HG02852 (cell line): Measurements from ENCODE around the gene REC114.
"Not testable (repeated sequence)": the region's sequence is repeated elsewhere in the genome, so short reads cannot be mapped to it uniquely, and the experiment has no call there.

Experiments used
- ATAC-seq: cut with Tn5 transposase; IDR thresholded peaks from one replicate; pipeline ENCODE4 v1.9.1; 2021; ENCODE audit warnings: mild to moderate bottlenecking, moderate library complexity; ENCODE audit not compliant: unreplicated experiment

The REC114 gene, protein sequence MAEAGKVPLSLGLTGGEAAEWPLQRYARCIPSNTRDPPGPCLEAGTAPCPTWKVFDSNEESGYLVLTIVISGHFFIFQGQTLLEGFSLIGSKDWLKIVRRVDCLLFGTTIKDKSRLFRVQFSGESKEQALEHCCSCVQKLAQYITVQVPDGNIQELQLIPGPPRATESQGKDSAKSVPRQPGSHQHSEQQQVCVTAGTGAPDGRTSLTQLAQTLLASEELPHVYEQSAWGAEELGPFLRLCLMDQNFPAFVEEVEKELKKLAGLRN

DNA sequence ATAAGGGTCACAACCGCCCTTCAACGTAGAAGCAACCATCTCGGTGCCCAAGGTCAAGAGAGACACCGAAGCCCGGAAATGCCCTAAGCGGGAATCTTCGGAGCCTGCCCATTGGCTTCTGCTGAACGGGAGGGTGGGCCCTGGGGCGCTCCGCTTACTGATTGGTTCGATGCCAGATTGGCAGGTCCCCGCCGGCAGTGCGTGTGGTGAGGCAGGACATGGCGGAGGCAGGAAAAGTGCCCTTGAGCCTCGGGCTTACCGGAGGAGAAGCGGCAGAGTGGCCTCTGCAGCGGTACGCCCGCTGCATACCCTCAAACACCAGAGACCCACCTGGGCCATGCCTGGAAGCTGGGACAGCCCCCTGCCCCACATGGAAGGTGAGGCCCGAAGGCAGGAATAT is at the start of gene REC114:
Gene REC114 (plus strand): TSS at position 197 of the 400 bp plus-strand sequence. CDS start 22 bp downstream, at position 219.
- no peak for ATAC-seq

DNA sequence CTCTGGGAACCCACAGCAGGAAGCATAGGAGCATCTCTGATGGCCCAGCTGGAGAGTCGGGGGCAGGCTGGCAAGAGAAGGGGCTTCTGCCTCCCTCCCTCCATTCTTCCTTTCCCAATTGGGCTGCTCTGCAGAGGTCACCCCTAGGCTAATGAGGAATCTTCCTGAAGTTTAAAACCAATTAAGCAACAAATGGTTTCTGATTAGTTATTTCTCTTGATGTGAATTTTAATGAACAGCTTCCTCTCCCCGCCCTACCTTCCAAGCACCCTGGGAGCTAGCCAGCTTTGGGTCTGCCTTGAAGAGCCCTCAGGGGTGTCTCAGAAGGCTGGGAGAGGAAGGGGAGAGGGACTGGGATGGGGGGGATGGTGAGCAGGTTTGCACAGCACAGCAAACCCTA is 49.6 kb upstream of the REC114 start:
- ATAC-seq, result no peak

DNA sequence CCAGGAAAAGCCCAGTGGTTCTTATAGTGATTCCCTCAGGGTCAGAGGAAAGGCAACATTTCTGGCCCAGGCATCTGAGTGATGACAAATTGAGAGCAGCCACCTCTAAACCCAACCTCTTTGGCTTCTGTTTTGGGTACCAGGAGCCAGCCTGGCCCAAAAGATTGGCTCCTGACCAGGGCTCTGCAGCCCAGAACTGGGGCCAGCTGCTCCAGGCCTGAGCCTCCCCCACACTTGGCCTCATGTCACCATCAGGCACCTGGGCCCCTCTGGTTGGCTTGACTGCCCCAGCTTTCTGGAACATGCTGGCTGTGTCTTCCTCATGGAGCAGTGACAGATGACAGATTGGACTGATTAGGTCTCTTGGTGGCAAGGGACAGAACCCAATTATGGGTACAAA is 48.2 kb upstream of the REC114 start:
- no peak for ATAC-seq

DNA sequence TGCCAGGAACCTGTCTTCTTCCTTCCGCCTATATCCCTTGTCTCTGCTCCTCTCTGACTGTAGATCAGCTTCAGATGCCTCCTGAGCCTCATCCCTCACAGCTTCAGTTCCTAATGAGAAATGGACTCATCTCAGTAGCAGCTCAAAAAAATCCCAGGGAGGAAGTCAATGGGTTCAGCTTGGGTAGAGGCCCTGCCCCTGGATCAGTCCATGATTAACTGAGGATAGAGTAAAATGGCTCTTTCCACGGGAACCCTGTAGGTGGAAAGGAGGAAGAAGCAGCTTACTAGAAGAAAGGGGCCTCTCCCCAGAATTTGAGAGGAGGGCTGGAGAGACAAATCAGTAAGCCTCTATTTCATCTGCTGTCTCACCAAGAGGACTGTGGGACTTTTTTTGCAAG is 47.3 kb upstream of the REC114 start:
- no peak for ATAC-seq

DNA sequence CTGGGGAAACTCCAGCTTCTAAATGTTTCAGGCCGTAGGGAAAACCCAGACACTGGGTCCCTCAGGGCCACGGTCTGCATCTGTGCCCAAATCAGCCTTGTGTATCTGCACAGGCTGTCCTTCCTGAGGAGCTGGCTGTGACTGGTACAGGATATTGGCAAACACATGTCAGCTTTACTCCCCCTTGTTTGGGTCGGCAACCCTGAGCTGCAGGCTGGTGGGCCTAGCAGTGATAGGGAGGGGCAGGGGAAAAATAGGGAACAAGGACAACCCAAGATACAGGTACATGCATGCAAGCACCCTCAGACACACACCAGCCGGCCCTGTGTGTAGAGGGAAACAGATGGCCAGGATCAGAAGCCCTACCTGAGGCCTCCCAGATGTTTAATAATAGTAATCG is 45.5 kb upstream of the REC114 start:
- no peak for ATAC-seq

DNA sequence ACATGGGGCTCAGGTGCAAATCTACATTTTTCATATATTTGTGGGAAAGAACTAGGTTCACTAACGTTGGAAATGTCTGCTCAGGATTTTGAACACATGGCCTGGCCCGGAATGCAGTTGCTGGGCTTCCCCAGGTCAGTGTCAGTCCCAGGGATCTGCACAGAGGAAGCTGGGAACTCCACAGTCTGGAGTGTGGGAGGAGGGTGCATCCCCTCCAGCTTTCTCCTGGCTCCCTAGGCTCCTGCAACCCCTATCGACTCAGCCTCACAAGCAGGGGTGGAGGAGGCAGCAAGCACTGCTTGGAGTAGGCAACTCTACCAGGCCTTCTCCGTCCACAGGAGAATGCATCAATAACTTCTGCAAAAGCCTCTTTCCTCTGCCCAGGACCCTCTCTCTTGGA is 44.1 kb upstream of the REC114 start:
- no peak for ATAC-seq

DNA sequence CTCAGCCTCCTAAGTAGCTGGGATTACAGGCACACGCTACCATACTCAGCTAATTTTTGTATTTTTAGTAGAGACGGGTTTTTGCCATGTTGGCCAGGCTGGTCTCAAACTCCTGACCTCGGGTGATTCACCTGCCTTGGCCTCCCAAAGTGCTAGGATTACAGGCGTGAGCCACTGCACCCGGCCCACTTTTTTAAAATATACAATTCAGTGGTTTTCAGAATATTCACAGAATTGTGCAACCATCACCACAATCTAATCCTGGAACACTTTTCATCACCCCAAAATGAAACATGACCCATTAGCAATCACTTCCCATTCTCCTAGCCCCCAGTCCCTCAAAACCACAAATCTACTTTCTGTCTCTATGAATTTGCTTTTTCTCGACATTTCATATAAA is 42.7 kb upstream of the REC114 start:
- not testable (repeated sequence) for ATAC-seq

DNA sequence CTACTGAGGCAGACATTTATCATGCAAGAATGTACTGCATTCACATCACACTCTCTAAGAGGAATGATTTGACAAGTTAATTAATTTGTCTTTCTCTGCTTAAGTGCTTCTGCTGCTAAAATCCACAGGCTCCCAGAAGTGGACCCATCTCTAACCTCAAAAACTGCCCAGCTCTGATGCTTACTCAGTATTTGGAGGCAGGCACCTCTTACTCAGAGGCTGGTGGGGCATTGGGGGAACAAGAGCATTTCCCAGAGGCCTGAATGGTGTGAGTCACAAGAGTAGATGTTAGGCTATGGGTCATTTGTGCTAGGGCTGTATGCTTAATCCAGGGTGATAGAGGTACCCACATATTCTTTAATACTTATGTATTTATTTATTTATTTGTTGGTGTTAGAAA is 39.8 kb upstream of the REC114 start:
- no peak for ATAC-seq

DNA sequence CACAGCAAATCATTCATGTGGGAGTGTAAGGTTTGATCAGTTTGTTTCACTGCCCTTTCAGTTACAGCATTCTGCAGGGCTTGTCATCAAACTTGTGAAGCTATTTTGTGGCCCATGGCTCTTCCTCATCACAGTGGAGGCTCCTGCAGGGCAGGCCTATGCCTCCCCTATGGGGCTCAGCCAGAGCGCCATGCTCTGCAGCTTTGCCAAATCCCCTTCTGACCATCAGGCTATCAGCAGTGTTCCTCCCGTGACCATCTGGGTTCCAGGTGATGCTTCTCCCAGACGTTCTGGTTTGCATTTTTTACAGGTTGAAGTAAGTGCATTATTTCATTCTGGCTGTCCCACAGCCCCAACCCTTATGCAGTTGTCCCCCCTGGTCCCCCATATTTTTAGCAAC is 28.1 kb upstream of the REC114 start:
- no peak for ATAC-seq

DNA sequence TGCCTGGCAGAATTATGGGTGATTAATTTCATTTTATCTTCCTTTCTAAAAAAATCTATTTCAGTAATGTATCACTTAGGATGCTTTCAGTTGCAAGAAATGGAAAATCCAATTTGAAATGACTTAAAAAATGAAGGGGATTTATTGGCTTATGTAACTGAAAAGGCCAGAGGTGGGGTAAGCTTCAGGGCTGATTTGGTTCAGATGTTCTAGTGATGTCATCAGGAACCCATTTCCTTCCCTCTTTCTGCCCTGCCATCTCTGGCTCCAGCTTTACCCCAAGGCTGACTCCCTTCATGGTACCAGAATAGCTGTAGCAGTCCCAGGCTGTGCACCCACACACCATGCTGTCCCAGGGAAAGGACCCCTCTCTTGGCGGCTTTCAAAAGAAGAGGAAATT is 18.5 kb upstream of the REC114 start:
- no peak for ATAC-seq

DNA sequence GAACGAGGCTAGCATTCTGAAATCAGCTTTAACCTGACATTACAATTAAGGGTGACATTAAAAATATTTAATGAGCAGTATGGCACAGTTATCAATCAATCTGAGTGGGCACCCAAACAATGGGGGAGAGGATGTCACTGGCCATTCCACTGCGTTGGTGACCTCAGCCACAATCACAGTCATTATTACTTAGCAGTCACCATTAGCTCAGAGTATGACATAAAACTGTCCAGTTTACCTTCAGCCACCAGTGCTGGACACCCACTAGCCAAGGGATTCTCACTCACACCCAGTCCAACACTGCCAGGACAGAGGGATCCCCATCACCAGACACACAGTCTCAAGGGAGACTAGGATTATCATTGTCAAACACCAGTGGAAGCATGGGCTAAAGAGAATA is 17.5 kb upstream of the REC114 start:
- ATAC-seq, result no peak

DNA sequence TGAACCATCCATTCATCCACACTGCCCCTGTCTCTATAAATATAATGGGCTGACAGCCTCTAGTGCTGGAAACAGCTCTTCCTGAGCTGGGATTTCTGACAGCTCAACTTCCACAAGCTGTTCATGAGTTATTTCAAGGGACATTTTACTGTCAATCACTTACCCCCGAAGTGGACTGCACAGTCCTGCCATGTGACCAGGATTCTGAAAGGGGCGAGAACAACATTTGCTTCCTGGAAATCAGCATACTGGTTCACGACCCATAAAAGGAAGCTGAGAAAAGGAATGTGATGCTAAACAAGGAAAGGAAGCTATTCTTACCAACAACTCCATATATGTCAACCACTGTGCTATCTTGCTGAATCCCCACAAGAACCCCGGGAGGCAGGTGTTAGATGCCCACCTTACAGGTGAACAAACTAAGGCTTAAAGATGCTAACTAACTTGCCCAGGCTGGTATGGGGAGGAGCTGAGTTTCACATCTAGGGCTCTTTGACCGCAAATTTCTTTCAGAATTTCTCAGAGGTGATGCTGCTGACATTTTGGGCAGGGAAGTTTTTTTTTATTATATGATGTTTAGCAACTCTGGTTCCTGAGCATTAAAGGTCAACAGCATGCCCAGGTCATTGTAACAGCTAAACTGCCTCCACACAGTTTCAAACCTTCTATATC is 16.5 kb upstream of the REC114 start:
- ATAC-seq, result no peak

DNA sequence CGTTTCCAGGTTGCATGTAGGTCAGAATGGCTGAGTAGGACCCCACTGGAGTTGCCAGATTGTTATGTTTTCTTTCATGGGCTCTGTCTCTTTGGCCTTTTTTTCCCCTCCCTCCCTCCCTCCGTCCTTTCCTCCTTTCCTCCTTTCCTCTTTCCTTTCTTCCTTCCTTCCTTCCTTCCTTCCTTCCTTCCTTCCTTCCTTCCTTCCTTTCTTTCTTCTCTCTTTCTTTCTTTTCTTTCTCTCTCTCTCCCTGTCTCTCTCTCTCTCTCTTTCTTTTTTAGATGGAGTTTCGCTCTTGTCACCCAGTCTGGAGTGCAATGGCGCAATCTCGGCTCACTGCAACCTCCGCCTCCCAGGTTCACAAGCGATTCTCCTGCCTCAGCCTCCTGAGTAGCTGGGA is 11.6 kb upstream of the REC114 start:
- not testable (repeated sequence) for ATAC-seq

DNA sequence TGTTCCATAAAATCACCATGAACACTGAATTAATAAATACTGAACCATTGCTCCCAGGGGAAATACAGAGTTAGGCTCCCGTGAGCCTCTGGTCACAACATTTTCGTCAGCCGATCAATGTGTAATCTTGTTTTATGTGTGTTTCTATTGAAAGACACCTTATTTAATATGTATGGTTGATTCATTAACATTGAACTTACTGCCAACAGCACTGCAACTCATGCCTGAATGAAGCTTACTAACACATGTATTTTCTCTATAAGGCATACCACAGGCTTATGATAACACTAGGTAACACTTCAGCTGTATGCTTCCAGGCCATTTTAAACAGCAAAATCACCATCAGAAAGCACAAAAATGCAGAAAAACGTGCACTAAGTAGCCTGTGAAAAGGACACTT is 9.1 kb upstream of the REC114 start:
- no peak for ATAC-seq

DNA sequence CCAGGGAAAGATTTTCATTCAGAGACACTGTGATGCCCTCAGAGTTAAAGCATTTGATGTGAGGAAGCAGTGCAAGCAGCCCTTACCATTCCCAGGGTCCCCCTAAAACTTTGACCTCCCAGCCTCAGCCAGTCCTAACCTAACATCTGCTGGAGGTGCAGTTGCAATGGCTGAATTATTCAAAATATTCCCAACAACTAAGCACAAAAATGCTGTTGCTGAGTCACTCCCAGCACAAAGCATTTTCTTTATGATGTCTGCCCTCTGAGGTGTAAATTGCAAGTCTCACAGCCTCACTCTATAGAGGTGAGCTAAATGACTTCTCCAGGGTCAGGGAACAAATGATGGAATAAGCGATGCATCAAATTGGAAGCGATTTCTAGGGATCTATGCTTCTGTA is 6.4 kb upstream of the REC114 start:
- ATAC-seq, result no peak

DNA sequence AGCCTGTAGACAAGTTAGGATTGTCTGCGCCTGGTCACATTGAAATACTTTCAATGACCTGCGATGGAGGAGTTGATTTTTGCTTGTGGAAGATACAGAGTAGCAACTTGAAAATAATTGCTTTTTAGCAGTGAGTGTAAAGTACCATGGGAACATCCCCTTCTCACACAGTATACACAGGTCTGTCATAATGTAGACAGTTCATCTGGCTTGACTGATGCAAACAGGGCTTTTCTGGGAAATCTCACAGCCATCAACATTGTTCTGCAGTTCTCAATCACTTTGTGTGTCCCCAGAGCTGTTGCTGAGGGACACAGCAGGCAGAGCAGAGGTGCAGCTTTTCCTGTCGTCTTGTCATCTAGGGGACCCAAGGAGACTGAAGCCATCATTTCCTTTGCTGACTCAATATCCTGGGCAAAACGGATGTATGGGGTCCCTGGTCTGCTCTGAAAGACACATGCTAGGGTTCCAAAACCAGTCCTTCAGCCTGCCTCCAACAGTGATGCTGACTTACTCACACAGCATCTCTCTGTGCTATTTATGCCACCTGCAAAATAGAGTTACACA is 5.3 kb upstream of the REC114 start:
- no peak for ATAC-seq

DNA sequence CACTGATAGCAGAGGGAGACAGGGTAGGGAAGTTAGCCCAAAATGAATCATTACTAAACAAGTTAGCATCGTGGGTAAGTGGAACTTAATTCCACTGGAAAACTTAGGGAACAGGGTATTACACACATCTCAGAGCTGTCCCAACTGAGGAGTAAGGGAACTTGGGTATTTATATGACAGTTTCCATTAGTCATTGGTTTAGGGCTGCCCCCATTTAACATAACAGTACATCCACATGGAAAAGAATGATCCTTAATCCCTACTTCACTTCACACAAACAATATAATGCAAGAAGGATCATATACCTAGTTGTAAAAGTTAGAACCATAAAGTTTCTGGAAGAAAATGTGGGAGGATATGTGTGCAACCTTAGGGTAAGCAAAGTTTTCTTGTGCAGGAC is 4.3 kb upstream of the REC114 start:
- no peak for ATAC-seq

DNA sequence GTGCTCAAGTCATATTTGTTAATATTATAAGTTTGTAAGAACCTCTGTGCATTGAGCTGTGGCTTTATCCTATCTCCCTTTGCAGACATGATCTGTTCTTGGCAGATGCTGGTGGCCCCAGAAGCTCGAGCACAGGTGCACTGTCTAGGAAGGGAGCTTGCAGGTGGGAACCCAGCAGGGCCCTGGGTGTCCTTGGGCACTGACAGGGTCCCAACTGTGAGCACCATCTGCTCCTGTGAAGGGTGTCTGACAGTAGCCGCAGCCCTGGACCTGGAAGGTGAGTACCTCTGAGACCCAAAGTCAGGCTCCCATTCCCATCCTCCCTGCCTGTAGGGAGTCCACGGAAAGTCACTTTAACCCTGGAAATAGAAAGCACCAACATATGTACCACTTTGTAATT is 2.4 kb upstream of the REC114 start:
- no peak for ATAC-seq

DNA sequence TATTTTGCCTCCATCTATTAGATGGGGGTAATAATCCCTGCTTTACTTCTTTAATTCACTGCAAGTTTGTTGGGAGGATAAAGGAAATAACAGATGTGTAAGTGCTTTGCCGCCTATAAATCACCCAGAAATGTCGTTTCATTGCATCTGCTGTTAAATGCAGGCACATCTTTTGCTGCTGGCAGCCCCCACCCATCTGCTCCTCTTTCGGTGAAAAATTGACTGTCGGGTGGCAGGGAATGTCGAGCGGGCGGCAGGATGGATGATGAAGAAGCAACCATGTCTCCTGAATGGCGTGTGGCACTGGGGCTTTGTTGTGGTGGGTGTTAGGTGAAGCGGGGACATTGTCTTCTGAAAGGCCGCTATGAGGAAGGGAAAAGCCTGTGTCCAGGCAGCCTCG is 543 bp upstream of the REC114 start:
- no peak for ATAC-seq

DNA sequence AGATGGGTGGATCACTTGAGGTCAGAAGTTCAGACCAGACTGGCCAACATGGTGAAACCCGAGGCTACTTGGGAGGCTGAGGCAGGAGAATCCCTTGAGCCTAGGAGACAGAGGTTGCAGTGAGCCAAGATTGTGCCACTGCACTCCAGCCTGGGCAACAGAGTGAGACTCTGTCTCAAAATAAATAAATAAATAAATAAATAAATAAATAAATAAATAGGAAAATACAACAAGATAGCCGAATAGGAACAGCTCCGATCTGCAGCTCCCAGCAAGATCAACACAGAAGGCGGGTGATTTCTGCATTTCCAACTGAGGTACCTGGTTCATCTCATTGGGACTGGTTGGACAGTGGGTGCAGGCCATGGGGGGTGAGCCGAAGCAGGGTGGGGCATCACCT is 4.5 kb downstream of the REC114 start:
- ATAC-seq, result not testable (repeated sequence)

DNA sequence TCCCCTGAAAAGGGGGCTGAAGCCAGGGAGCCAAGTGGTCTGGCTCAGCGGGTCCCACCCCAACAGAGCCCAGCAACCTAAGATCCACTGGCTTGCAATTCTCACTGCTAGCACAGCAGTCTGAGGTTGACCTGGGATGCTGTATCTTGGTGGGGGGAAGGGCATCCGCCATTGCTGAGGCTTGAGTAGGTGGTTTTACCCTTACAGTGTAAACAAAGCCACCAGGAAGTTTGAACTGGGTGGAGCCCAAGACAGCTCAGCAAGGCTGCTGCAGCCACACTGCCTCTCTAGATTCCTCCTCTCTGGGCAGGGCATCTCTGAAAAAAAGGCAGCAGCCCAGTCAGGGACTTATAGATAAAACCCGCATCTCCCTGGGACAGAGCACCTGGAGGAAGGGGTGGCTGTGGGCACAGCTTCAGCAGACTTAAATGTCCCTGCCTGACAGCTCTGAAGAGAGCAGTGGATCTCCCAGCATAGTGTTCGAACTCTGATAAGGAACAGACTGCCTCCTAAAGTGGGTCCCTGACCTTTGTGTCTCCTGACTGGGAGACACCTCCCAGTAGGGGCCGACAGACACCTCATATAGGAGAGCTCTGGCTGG is 5.3 kb downstream of the REC114 start:
- not testable (repeated sequence) for ATAC-seq

DNA sequence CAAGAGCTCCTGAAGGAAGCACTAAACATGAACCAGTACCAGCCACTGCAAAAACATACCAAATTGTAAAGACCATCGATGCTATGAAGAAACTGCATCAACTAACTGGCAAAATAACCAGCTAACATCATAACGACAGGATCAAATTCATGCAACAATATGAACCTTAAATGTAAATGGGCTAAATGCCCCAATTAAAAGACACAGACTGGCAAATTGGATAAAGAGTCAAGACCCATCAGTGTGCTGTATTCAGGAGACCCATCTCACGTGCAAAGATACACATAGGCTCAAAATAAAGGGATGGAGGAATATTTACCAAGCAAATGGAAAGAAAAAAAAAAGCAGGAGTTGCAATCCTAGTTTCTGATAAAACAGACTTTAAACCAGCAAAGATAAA is 7.0 kb downstream of the REC114 start:
- ATAC-seq, result not testable (repeated sequence)
